Keratinocyte (primary cell): Measurements from ENCODE around the gene SLCO3A1. TPM values are rescaled to one million over a fixed set of nuclear protein-coding genes. Genes with fewer than 3 reads are reported as not detected.

Source experiments
- DNase-seq: peaks from one replicate; pipeline ENCODE4 v3.0.0-alpha.2; 2011; ENCODE audit warnings: low read depth, missing footprints, low spot score
- FAIRE-seq: peaks from 2 replicates; lab custom pipeline; 2011; peaks lifted over from hg19 to GRCh38; lab: Jason Lieb, UNC
- H2AFZ ChIP-seq: 2 replicates; pipeline ENCODE4 v1.6.0; 2012; ENCODE audit warnings: low read length, control low read depth, inconsistent platforms; ENCODE audit not compliant: control insufficient read depth
- H3K27ac ChIP-seq: 2 replicates; pipeline ENCODE4 v1.5.1; 2011; ENCODE audit warnings: low read length; ENCODE audit not compliant: control insufficient read depth, insufficient read depth
- H3K27me3 ChIP-seq: 3 replicates; pipeline ENCODE4 v1.6.0; 2011; ENCODE audit warnings: low read length; ENCODE audit not compliant: control insufficient read depth, insufficient read depth; ENCODE audit errors: extremely low read depth
- H3K36me3 ChIP-seq, 2 experiments: 2 replicates in 1 of 2; 3 replicates in 1 of 2; pipeline ENCODE4 v1.5.1; 2011; ENCODE audit warnings: low read length in 2 of 2, mild to moderate bottlenecking in 1 of 2; ENCODE audit not compliant: control insufficient read depth in 2 of 2, insufficient read depth in 2 of 2; ENCODE audit errors: extremely low read depth in 1 of 2
- H3K4me1 ChIP-seq: 3 replicates; pipeline ENCODE4 v1.5.1; 2011; ENCODE audit warnings: low read length; ENCODE audit not compliant: control insufficient read depth, insufficient read depth; ENCODE audit errors: extremely low read depth
- H3K4me2 ChIP-seq: 3 replicates; pipeline ENCODE4 v1.6.0; 2011; ENCODE audit warnings: low read depth, low read length; ENCODE audit not compliant: control insufficient read depth, insufficient read depth; ENCODE audit errors: extremely low read depth
- H3K4me3 ChIP-seq, 3 experiments: fragments of 200-600 bp in 1 of 3; sonication (generic) in 1 of 3; 2 replicates in 2 of 3; 3 replicates in 1 of 3; pipeline ENCODE4 v1.5.1; 2011 to 2016; ENCODE audit warnings: low read length in 3 of 3, mild to moderate bottlenecking in 3 of 3, control low read depth in 2 of 3, inconsistent platforms in 1 of 3, low read depth in 1 of 3, mixed read lengths in 1 of 3, mixed run types in 1 of 3, moderate library complexity in 1 of 3; ENCODE audit not compliant: control insufficient read depth in 2 of 3, insufficient read depth in 2 of 3; ENCODE audit errors: extremely low read depth in 1 of 3
- H3K79me2 ChIP-seq: 2 replicates; pipeline ENCODE4 v1.6.0; 2012; ENCODE audit warnings: low read length; ENCODE audit not compliant: control insufficient read depth, insufficient read depth
- H3K9ac ChIP-seq: 3 replicates; pipeline ENCODE4 v1.6.0; 2011; ENCODE audit warnings: low read length; ENCODE audit not compliant: control insufficient read depth, insufficient read depth; ENCODE audit errors: extremely low read depth
- H3K9me1 ChIP-seq: 3 replicates; pipeline ENCODE4 v1.6.0; 2011; ENCODE audit warnings: low read length; ENCODE audit not compliant: control insufficient read depth, insufficient read depth; ENCODE audit errors: extremely low read depth
- H3K9me3 ChIP-seq: 2 replicates; pipeline ENCODE4 v1.5.1; 2012; ENCODE audit warnings: low read depth, low read length; ENCODE audit not compliant: control insufficient read depth
- H4K20me1 ChIP-seq: 3 replicates; pipeline ENCODE4 v1.6.0; 2011; ENCODE audit warnings: low read length; ENCODE audit not compliant: control insufficient read depth, insufficient read depth; ENCODE audit errors: extremely low read depth
- CTCF ChIP-seq, 3 experiments: IDR thresholded peaks in 1 of 3; conservative IDR thresholded peaks in 1 of 3; optimal IDR thresholded peaks in 1 of 3; 2 replicates in 2 of 3; 3 replicates in 1 of 3; pipeline versions ENCODE3 to v1.5.1; 2011; ENCODE audit warnings: low read length in 3 of 3, mild to moderate bottlenecking in 3 of 3, moderate library complexity in 2 of 3, control low read depth in 1 of 3, inconsistent platforms in 1 of 3; ENCODE audit not compliant: insufficient read depth in 2 of 3; ENCODE audit errors: extremely low read depth in 1 of 3
- EZH2 ChIP-seq: IDR thresholded peaks from one replicate; pipeline ENCODE4 v1.6.1; 2012; ENCODE audit warnings: inconsistent platforms, mild to moderate bottlenecking, low read length, moderate library complexity
- dilution Hi-C: fragments of 300-500 bp; cut with MboI; formaldehyde crosslinking; loops from one replicate; pipeline ENCODE4 v1.7.0; 2020; ENCODE audit warnings: low sequenced_read_pairs; ENCODE audit not compliant: extremely low pct_ligation_motif_present
- polyA plus RNA-seq, 5 experiments: library from polyadenylated mRNA; depleted of rRNA in 3 of 5; stranded (reverse) in 3 of 5; stranded (forward) in 1 of 5; unstranded in 1 of 5; fragments of >200 nt; gene quantifications; 1 replicate in 1 of 5; 2 replicates in 3 of 5; 3 replicates in 1 of 5; pipeline versions ENCODE4 v1.2.1 to v1.2.3, GENCODE V29; 2011 to 2012; ENCODE audit warnings: missing spikeins in 2 of 5, low read depth in 1 of 5, low replicate concordance in 1 of 5

SLCO3A1 gene
- polyA plus RNA-seq, 1 donor (not counting 4 experiments of a cell fraction or from before 2014, with no cell fraction given) = 21.3 TPM

- DNase-seq (no peak), FAIRE-seq (no peak)
- Histone ChIP-seq H3K79me2 (no peaks in the 10 kb centered on the region), H2AFZ (no peak overlapping the region), H3K27me3 (no peaks in the 10 kb centered on the region), H4K20me1 (no peaks in the 10 kb centered on the region), H3K9me1 (no peaks in the 10 kb centered on the region), H3K4me3 (no peak overlapping the region), H3K9me3 (no peaks in the 10 kb centered on the region), H3K9ac (no peak overlapping the region), H3K27ac (no peak overlapping the region), H3K36me3 (no peaks in the 10 kb centered on the region), H3K4me2 (no peak overlapping the region), H3K4me1 (no peaks in the 10 kb centered on the region)
- TF ChIP-seq EZH2 (no peak), CTCF (optimal IDR thresholded peaks at IDR 0.05 in 1 of 3, IDR thresholded peaks at IDR 0.05 in 1 of 3, conservative IDR thresholded peaks at IDR 0.05 in 1 of 3; ENCODE audit: extremely low read depth in 1 of 3, insufficient read depth in 2 of 3, low read length in 3 of 3) (no peak)
- dilution Hi-C loops = no loop called here
Observed at GRCh38 chr15:92195241-92195640, 341.7 kb downstream of the SLCO3A1 start.

GRCh38 chr15:92196342-92196741 is 342.8 kb downstream of the SLCO3A1 start:
- dilution Hi-C loops = no loop called here

More at GRCh38 chr15:92196342-92196741, 342.8 kb downstream of the SLCO3A1 start:
- H3K9me1 ChIP-seq = no peaks in the 10 kb centered on the region
- H3K27me3 ChIP-seq = no peaks in the 10 kb centered on the region
- no peaks in the 10 kb centered on the region for H3K9me3 ChIP-seq
- no peak overlapping the region for H3K9ac ChIP-seq
- H3K4me3 ChIP-seq = no peak overlapping the region
- H3K27ac ChIP-seq = no peak overlapping the region
- no peak for FAIRE-seq
- no peaks in the 10 kb centered on the region for H4K20me1 ChIP-seq
- no peak for DNase-seq
- H2AFZ ChIP-seq = no peak overlapping the region
- no peaks in the 10 kb centered on the region for H3K4me1 ChIP-seq
- no peak overlapping the region for H3K4me2 ChIP-seq
- no peaks in the 10 kb centered on the region for H3K79me2 ChIP-seq
- TF ChIP-seq CTCF (optimal IDR thresholded peaks at IDR 0.05 in 1 of 3, IDR thresholded peaks at IDR 0.05 in 1 of 3, conservative IDR thresholded peaks at IDR 0.05 in 1 of 3; ENCODE audit: extremely low read depth in 1 of 3, insufficient read depth in 2 of 3, low read length in 3 of 3) (no peak), EZH2 (no peak)
- no peaks in the 10 kb centered on the region for H3K36me3 ChIP-seq
